ENCODE results near the gene CEPT1. TPM values are rescaled to one million over a fixed set of nuclear protein-coding genes. Genes with fewer than 3 reads are reported as not detected.
"Not testable (repeated sequence)": the region's sequence is repeated elsewhere in the genome, so short reads cannot be mapped to it uniquely, and the experiment has no call there.

Gene CEPT1
- total RNA-seq, 1 donor from 2014 or later = 24.6 TPM

- DNase-seq (ENCODE audit: low read depth) = no peak
Measured at GRCh38 chr1:111208921-111209320, 68.9 kb downstream of the CEPT1 start.

GRCh38 chr1:111209622-111210021 is 69.6 kb downstream of the CEPT1 start:
- no peak for DNase-seq (ENCODE audit: low read depth)

- no peak for DNase-seq (ENCODE audit: low read depth)
Measured at GRCh38 chr1:111211921-111212320, 71.9 kb downstream of the CEPT1 start.

GRCh38 chr1:111212634-111213335 is 72.8 kb downstream of the CEPT1 start:
- DNase-seq (ENCODE audit: low read depth) = no peak

- no peak for DNase-seq (ENCODE audit: low read depth)
Measured at GRCh38 chr1:111213412-111213811, 73.4 kb downstream of the CEPT1 start.

GRCh38 chr1:111214074-111214801 is 74.2 kb downstream of the CEPT1 start:
- no peak for DNase-seq (ENCODE audit: low read depth)

GRCh38 chr1:111214884-111215283 is 74.9 kb downstream of the CEPT1 start:
- DNase-seq (ENCODE audit: low read depth) = no peak

- DNase-seq (ENCODE audit: low read depth) = not testable (repeated sequence)
Measured at GRCh38 chr1:111215285-111215684, 75.3 kb downstream of the CEPT1 start.

- no peak for DNase-seq (ENCODE audit: low read depth)
Measured at GRCh38 chr1:111216751-111217150, 76.7 kb downstream of the CEPT1 start.

- no peak for DNase-seq (ENCODE audit: low read depth)
Measured at GRCh38 chr1:111217183-111217910, 77.3 kb downstream of the CEPT1 start.

GRCh38 chr1:111218701-111219556 is 78.9 kb downstream of the CEPT1 start:
- DNase-seq (ENCODE audit: low read depth) = no peak

GRCh38 chr1:111219557-111220286 is 79.7 kb downstream of the CEPT1 start:
- no peak for DNase-seq (ENCODE audit: low read depth)

- no peak for DNase-seq (ENCODE audit: low read depth)
Measured at GRCh38 chr1:111220302-111220890, 80.4 kb downstream of the CEPT1 start.

GRCh38 chr1:111221276-111221632 is 81.2 kb downstream of the CEPT1 start:
- no peak for DNase-seq (ENCODE audit: low read depth)

- DNase-seq (ENCODE audit: low read depth) = no peak
Measured at GRCh38 chr1:111221633-111222291, 81.7 kb downstream of the CEPT1 start.

GRCh38 chr1:111222308-111223125 is 82.5 kb downstream of the CEPT1 start:
- peak; percentile 70 for DNase-seq (ENCODE audit: low read depth)

GRCh38 chr1:111223126-111223685 is 83.2 kb downstream of the CEPT1 start:
- DNase-seq (ENCODE audit: low read depth) = no peak

- DNase-seq (ENCODE audit: low read depth) = no peak
Measured at GRCh38 chr1:111225091-111225490, 85.1 kb downstream of the CEPT1 start.

Measured in myocyte (in vitro differentiated cells).